KMS-11 (cell line): Measurements from ENCODE around the gene CNIH3.

ENCODE experiments used
- H2AFZ ChIP-seq: fragments of 200-600 bp; sonication (generic); 2 replicates; pipeline ENCODE4 v1.6.1; 2016; ENCODE audit warnings: antibody characterized with exemption, mixed run types, low read depth
- H3K27ac ChIP-seq: fragments of 200-600 bp; sonication (generic); 2 replicates; pipeline ENCODE4 v1.6.1; 2016; ENCODE audit warnings: mild to moderate bottlenecking, mixed run types
- H3K27me3 ChIP-seq: fragments of 200-600 bp; sonication (generic); 2 replicates; pipeline ENCODE4 v1.6.1; 2017; ENCODE audit warnings: mild to moderate bottlenecking, low read depth, mixed run types, moderate library complexity; ENCODE audit not compliant: insufficient read depth
- H3K36me3 ChIP-seq: fragments of 200-600 bp; sonication (generic); 2 replicates; pipeline ENCODE4 v1.6.1; 2017; ENCODE audit warnings: mild to moderate bottlenecking, mixed run types; ENCODE audit not compliant: insufficient read depth
- H3K4me1 ChIP-seq: fragments of 200-600 bp; sonication (generic); 2 replicates; pipeline ENCODE4 v1.6.1; 2016; ENCODE audit warnings: mild to moderate bottlenecking, low read depth, mixed run types; ENCODE audit not compliant: poor library complexity, severe bottlenecking
- H3K4me2 ChIP-seq: fragments of 200-600 bp; sonication (generic); 2 replicates; pipeline ENCODE4 v1.7.0; 2016; ENCODE audit warnings: mild to moderate bottlenecking, mixed run types
- H3K4me3 ChIP-seq: fragments of 200-600 bp; sonication (generic); IDR thresholded peaks from 2 replicates; pipeline ENCODE4 v1.6.1; 2017; ENCODE audit warnings: low read depth, low read length, mixed read lengths; ENCODE audit not compliant: insufficient read depth
- H3K79me2 ChIP-seq: fragments of 200-600 bp; sonication (generic); 2 replicates; pipeline ENCODE4 v1.6.1; 2016; ENCODE audit warnings: low read depth, mixed run types; ENCODE audit not compliant: insufficient read depth
- H3K9ac ChIP-seq: fragments of 200-600 bp; sonication (generic); 2 replicates; pipeline ENCODE4 v1.6.1; 2016; ENCODE audit warnings: mild to moderate bottlenecking, mixed run types
- H4K20me1 ChIP-seq: fragments of 200-600 bp; sonication (generic); 2 replicates; pipeline ENCODE4 v1.6.1; 2016; ENCODE audit warnings: mild to moderate bottlenecking, mixed run types; ENCODE audit not compliant: insufficient read depth
- TF ChIP-seq, protein P1 (sequence below): fragments of 200-600 bp; sonication (generic); conservative IDR thresholded peaks from 2 replicates; pipeline ENCODE4 v1.6.1; 2017; ENCODE audit warnings: low read depth, mild to moderate bottlenecking, antibody characterized with exemption, low read length, moderate library complexity, mixed read lengths

CNIH3 gene

GRCh38 chr1:224651188-224651587, 35.1 kb downstream of the CNIH3 start:
- Histone ChIP-seq H2AFZ (no peak overlapping the region), H3K79me2 (no peaks in the 10 kb centered on the region), H4K20me1 (no peaks in the 10 kb centered on the region), H3K27ac (no peak overlapping the region), H3K36me3 (no peaks in the 10 kb centered on the region), H3K27me3 (no peaks in the 10 kb centered on the region), H3K4me1 (no peaks in the 10 kb centered on the region), H3K4me2 (no peak overlapping the region), H3K4me3 (no peak overlapping the region), H3K9ac (no peak overlapping the region)
- TF ChIP-seq, protein P1, sequence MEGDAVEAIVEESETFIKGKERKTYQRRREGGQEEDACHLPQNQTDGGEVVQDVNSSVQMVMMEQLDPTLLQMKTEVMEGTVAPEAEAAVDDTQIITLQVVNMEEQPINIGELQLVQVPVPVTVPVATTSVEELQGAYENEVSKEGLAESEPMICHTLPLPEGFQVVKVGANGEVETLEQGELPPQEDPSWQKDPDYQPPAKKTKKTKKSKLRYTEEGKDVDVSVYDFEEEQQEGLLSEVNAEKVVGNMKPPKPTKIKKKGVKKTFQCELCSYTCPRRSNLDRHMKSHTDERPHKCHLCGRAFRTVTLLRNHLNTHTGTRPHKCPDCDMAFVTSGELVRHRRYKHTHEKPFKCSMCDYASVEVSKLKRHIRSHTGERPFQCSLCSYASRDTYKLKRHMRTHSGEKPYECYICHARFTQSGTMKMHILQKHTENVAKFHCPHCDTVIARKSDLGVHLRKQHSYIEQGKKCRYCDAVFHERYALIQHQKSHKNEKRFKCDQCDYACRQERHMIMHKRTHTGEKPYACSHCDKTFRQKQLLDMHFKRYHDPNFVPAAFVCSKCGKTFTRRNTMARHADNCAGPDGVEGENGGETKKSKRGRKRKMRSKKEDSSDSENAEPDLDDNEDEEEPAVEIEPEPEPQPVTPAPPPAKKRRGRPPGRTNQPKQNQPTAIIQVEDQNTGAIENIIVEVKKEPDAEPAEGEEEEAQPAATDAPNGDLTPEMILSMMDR, result no peak

GRCh38 chr1:224656392-224656791, 40.3 kb downstream of the CNIH3 start:
- Histone ChIP-seq H4K20me1 (no peaks in the 10 kb centered on the region), H3K4me2 (no peak overlapping the region), H3K4me1 (no peaks in the 10 kb centered on the region), H2AFZ (no peak overlapping the region), H3K4me3 (no peak overlapping the region), H3K9ac (no peak overlapping the region), H3K27ac (no peak overlapping the region), H3K36me3 (no peaks in the 10 kb centered on the region), H3K79me2 (no peaks in the 10 kb centered on the region), H3K27me3 (no peaks in the 10 kb centered on the region)
- TF ChIP-seq, protein P1, result no peak

DNA sequence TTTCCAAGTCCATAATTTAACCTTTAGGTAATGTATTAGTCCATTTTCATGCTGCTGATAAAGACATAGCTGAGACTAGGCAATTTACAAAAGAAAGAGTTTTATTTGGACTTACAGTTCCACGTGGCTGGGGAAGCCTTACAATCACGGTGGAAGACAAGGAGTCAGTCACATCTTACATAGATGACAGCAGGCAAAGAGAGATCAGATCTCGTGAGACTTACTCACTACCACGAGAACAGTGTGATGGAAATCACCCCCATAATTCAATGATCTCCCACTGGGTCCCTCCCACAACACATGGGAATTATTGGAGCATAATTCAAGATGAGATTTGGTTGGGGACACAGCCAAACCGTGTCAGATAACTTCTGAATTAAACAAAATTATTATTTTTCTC, 44.0 kb downstream of the CNIH3 start:
- Histone ChIP-seq H3K4me1 (no peaks in the 10 kb centered on the region), H4K20me1 (no peaks in the 10 kb centered on the region), H2AFZ (no peak overlapping the region), H3K36me3 (no peaks in the 10 kb centered on the region), H3K27me3 (no peaks in the 10 kb centered on the region), H3K9ac (no peak overlapping the region), H3K27ac (no peak overlapping the region), H3K79me2 (no peaks in the 10 kb centered on the region), H3K4me2 (no peak overlapping the region), H3K4me3 (no peak overlapping the region)
- TF ChIP-seq, protein P1, result no peak

GRCh38 chr1:224662870-224663269, 46.8 kb downstream of the CNIH3 start:
- H3K79me2 ChIP-seq, result no peaks in the 10 kb centered on the region
- H4K20me1 ChIP-seq, result no peaks in the 10 kb centered on the region
- H2AFZ ChIP-seq, result no peak overlapping the region
- TF ChIP-seq, protein P1, result no peak
- H3K27ac ChIP-seq, result no peak overlapping the region
- H3K9ac ChIP-seq, result no peak overlapping the region
- no peaks in the 10 kb centered on the region for H3K4me1 ChIP-seq
- H3K4me2 ChIP-seq, result no peak overlapping the region
- no peaks in the 10 kb centered on the region for H3K27me3 ChIP-seq
- H3K36me3 ChIP-seq, result no peaks in the 10 kb centered on the region
- no peak overlapping the region for H3K4me3 ChIP-seq
